HepG2 (cell line): ENCODE data around the gene HYAL1. TPM values are rescaled to one million over a fixed set of nuclear protein-coding genes. Genes with fewer than 3 reads are reported as not detected.

ENCODE experiments used
- ADNP ChIP-seq: sonication (generic); formaldehyde crosslinking; IDR thresholded peaks from 2 replicates; pipeline ENCODE4 v1.4.0; 2020; ENCODE audit warnings: missing genetic modification reagents
- EED ChIP-seq: sonication (generic); formaldehyde crosslinking; IDR thresholded peaks from 2 replicates; pipeline ENCODE4 v1.5.0; 2020; ENCODE audit warnings: mild to moderate bottlenecking, missing genetic modification reagents
- FOXO4 ChIP-seq: sonication (generic); formaldehyde crosslinking; conservative IDR thresholded peaks from 2 replicates; pipeline ENCODE4 v1.8.1; 2023; ENCODE audit warnings: missing genetic modification reagents
- HNRNPUL1 ChIP-seq: fragments of 200-400 bp; formaldehyde crosslinking; IDR thresholded peaks from 2 replicates; pipeline ENCODE4 v1.6.1; 2017; ENCODE audit warnings: low read depth, mild to moderate bottlenecking, low read length, moderate library complexity
- IKZF1 ChIP-seq: fragments of 450-650 bp; IDR thresholded peaks from 2 replicates; pipeline ENCODE4 v1.7.1; 2016
- KDM6A ChIP-seq: IDR thresholded peaks from 2 replicates; pipeline ENCODE4 v1.6.1; 2016; ENCODE audit warnings: low read depth
- MIXL1 ChIP-seq: IDR thresholded peaks from 2 replicates; pipeline ENCODE4 v1.6.1; 2016
- NFIC ChIP-seq: IDR thresholded peaks from 2 replicates; pipeline ENCODE4 v1.6.1; 2012; ENCODE audit warnings: mild to moderate bottlenecking, low read length, inconsistent platforms
- NR3C1 ChIP-seq: sonication (generic); formaldehyde crosslinking; IDR thresholded peaks from 2 replicates; pipeline ENCODE4 v1.4.0; 2020; ENCODE audit warnings: missing genetic modification reagents
- RAD21 ChIP-seq: fragments of 450-650 bp; formaldehyde crosslinking; IDR thresholded peaks from 2 replicates; pipeline ENCODE4 v1.5.0; 2020; ENCODE audit warnings: mild to moderate bottlenecking
- ZFP82 ChIP-seq: sonication (generic); formaldehyde crosslinking; IDR thresholded peaks from 2 replicates; pipeline ENCODE4 v1.5.1; 2020; ENCODE audit warnings: mild to moderate bottlenecking, missing genetic modification reagents, borderline replicate concordance
- ZKSCAN8 ChIP-seq: IDR thresholded peaks from 2 replicates; pipeline ENCODE4 v1.6.1; 2016; ENCODE audit warnings: borderline replicate concordance, missing genetic modification reagents, missing compliant biosample characterization
- ZNF34 ChIP-seq: sonication (generic); formaldehyde crosslinking; IDR thresholded peaks from 2 replicates; pipeline ENCODE4 v1.4.0; 2020; ENCODE audit warnings: mild to moderate bottlenecking, missing genetic modification reagents, borderline replicate concordance
- ZNF431 ChIP-seq: sonication (generic); formaldehyde crosslinking; IDR thresholded peaks from 2 replicates; pipeline ENCODE4 v1.9.0; 2022; ENCODE audit warnings: missing genetic modification reagents, low read depth, mild to moderate bottlenecking, borderline replicate concordance
- ZNF432 ChIP-seq: sonication (generic); formaldehyde crosslinking; IDR thresholded peaks from 2 replicates; pipeline ENCODE4 v1.5.0; 2020; ENCODE audit warnings: missing genetic modification reagents, mild to moderate bottlenecking, borderline replicate concordance
- polyA plus RNA-seq, 8 experiments: library from polyadenylated mRNA; depleted of rRNA in 3 of 8; stranded (reverse) in 7 of 8; unstranded in 1 of 8; fragments of >200 nt; fragmentation: Illumina TruSeq in 4 of 8; extraction: Trizol in 4 of 8; gene quantifications; 2 replicates each; pipeline versions ENCODE4 v1.2.1 to v1.2.3, GENCODE V29; 2011 to 2016; ENCODE audit warnings: low read depth in 4 of 8, missing spikeins in 1 of 8, mixed read lengths in 1 of 8; ENCODE audit not compliant: insufficient read depth in 1 of 8
- total RNA-seq, 5 experiments: library from RNA; depleted of rRNA; stranded (reverse); fragments of >200 nt; fragmentation: Illumina TruSeq; extraction: Trizol; gene quantifications; 2 replicates each; pipeline ENCODE4 v1.2.3, GENCODE V29; 2016; ENCODE audit warnings: low read depth in 1 of 5
- TF ChIP-seq, protein P1 (sequence below): sonication (generic); formaldehyde crosslinking; IDR thresholded peaks from 2 replicates; pipeline ENCODE4 v1.4.0; 2020; ENCODE audit warnings: missing genetic modification reagents
- TF ChIP-seq, protein P2 (sequence below): sonication (generic); formaldehyde crosslinking; IDR thresholded peaks from 2 replicates; pipeline ENCODE4 v1.4.0; 2020; ENCODE audit warnings: missing genetic modification reagents
- TF ChIP-seq, protein P3 (sequence below): sonication (generic); formaldehyde crosslinking; IDR thresholded peaks from 2 replicates; pipeline ENCODE4 v1.5.0; 2020; ENCODE audit warnings: missing genetic modification reagents
- TF ChIP-seq, protein P4 (sequence below): IDR thresholded peaks from 2 replicates; pipeline ENCODE4 v1.6.1; 2016; ENCODE audit warnings: low read depth, control low read depth

HYAL1 gene
- total and polyA plus RNA-seq, 2 of the 13 experiments (the other 11 are each of a cell fraction or from before 2014, with no cell fraction given) = 76.5 to 193 TPM

DNA sequence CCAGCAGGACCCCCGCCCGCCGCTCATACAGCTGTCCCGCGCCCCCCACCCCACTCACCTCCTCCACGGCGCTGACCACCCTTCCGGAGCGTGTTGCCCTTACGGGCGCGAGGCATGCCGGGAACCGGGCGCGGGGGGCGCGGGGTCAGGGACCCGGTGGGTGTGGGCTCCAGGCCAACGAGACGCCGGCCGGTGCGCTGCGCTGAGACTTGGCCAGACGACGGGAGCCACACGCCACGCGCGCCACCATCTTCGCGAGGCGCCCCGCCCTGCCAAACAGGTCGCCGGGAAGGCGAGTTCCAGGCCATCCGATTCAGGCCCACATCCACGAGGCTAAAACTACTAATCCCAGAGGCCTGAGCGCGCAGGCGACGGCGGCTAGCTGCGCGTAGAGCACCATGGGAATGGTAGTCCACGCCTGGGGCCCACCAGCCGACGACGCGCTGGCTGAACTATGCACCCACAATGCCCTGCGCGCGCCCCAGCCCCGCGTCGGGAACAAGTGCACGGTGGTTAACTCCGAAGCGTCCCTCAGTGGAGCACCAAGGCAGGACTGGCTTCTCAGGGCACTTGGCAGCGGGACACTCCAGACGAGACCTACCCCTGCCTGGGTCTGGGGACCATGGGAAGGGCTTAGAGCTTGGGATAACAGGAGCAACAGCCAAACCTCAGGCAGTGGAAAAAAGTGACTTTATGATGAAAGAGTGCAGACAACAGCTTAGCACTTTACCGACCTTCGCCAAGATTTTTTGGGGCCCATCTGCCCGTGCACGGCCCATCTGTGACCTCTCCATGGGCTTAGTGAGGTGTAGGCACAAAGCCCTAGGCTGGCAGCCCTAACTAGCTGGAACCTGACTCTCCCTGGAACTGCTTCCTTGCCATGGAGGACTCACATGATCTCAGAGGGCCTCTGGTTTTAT is 11.0 kb downstream of the HYAL1 start, which contains the start of gene IFRD2 (continued):
- TF ChIP-seq, protein P1, sequence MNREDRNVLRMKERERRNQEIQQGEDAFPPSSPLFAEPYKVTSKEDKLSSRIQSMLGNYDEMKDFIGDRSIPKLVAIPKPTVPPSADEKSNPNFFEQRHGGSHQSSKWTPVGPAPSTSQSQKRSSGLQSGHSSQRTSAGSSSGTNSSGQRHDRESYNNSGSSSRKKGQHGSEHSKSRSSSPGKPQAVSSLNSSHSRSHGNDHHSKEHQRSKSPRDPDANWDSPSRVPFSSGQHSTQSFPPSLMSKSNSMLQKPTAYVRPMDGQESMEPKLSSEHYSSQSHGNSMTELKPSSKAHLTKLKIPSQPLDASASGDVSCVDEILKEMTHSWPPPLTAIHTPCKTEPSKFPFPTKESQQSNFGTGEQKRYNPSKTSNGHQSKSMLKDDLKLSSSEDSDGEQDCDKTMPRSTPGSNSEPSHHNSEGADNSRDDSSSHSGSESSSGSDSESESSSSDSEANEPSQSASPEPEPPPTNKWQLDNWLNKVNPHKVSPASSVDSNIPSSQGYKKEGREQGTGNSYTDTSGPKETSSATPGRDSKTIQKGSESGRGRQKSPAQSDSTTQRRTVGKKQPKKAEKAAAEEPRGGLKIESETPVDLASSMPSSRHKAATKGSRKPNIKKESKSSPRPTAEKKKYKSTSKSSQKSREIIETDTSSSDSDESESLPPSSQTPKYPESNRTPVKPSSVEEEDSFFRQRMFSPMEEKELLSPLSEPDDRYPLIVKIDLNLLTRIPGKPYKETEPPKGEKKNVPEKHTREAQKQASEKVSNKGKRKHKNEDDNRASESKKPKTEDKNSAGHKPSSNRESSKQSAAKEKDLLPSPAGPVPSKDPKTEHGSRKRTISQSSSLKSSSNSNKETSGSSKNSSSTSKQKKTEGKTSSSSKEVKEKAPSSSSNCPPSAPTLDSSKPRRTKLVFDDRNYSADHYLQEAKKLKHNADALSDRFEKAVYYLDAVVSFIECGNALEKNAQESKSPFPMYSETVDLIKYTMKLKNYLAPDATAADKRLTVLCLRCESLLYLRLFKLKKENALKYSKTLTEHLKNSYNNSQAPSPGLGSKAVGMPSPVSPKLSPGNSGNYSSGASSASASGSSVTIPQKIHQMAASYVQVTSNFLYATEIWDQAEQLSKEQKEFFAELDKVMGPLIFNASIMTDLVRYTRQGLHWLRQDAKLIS = no peak
- no peak for TF ChIP-seq NR3C1 (CRISPR knock-in tag)
- TF ChIP-seq, protein P2, sequence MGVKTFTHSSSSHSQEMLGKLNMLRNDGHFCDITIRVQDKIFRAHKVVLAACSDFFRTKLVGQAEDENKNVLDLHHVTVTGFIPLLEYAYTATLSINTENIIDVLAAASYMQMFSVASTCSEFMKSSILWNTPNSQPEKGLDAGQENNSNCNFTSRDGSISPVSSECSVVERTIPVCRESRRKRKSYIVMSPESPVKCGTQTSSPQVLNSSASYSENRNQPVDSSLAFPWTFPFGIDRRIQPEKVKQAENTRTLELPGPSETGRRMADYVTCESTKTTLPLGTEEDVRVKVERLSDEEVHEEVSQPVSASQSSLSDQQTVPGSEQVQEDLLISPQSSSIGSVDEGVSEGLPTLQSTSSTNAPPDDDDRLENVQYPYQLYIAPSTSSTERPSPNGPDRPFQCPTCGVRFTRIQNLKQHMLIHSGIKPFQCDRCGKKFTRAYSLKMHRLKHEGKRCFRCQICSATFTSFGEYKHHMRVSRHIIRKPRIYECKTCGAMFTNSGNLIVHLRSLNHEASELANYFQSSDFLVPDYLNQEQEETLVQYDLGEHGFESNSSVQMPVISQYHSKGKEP (CRISPR knock-in tag) = 0 out of 2 replicates have a peak, but pooled peaks have one; percentile 47
- TF ChIP-seq RAD21 = peak; percentile 31; the same call in 1 of the 2 replicates
- no peak for TF ChIP-seq ZKSCAN8 (CRISPR knock-in tag)
- no peak for TF ChIP-seq NFIC
- no peak for TF ChIP-seq ZNF34 (CRISPR knock-in tag)
- no peak; the same call in 1 of the 2 replicates for TF ChIP-seq HNRNPUL1
- TF ChIP-seq EED (CRISPR knock-in tag) = peak; percentile 29; the same call in 1 of the 2 replicates
- 0 out of 2 replicates have a peak, but pooled peaks have one; percentile 35 for TF ChIP-seq MIXL1 (CRISPR knock-in tag)
- peak; percentile 93; the same call in 1 of the 2 replicates for TF ChIP-seq ZFP82 (CRISPR knock-in tag)
- no peak for TF ChIP-seq KDM6A (CRISPR knock-in tag)
- TF ChIP-seq, protein P3, sequence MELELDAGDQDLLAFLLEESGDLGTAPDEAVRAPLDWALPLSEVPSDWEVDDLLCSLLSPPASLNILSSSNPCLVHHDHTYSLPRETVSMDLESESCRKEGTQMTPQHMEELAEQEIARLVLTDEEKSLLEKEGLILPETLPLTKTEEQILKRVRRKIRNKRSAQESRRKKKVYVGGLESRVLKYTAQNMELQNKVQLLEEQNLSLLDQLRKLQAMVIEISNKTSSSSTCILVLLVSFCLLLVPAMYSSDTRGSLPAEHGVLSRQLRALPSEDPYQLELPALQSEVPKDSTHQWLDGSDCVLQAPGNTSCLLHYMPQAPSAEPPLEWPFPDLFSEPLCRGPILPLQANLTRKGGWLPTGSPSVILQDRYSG (CRISPR knock-in tag) = no peak
- no peak for TF ChIP-seq ADNP (CRISPR knock-in tag)
- no peak for TF ChIP-seq FOXO4 (CRISPR knock-in tag)
- TF ChIP-seq IKZF1 = no peak
- no peak for TF ChIP-seq ZNF432
- TF ChIP-seq ZNF431 (CRISPR knock-in tag) = no peak
- TF ChIP-seq, protein P4, sequence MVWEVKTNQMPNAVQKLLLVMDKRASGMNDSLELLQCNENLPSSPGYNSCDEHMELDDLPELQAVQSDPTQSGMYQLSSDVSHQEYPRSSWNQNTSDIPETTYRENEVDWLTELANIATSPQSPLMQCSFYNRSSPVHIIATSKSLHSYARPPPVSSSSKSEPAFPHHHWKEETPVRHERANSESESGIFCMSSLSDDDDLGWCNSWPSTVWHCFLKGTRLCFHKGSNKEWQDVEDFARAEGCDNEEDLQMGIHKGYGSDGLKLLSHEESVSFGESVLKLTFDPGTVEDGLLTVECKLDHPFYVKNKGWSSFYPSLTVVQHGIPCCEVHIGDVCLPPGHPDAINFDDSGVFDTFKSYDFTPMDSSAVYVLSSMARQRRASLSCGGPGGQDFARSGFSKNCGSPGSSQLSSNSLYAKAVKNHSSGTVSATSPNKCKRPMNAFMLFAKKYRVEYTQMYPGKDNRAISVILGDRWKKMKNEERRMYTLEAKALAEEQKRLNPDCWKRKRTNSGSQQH = 0 out of 2 replicates have a peak, but pooled peaks have one; percentile 61
